GM18867 (cell line): ENCODE measurements around the gene ANG.
"Not testable (repeated sequence)": the region's sequence is repeated elsewhere in the genome, so short reads cannot be mapped to it uniquely, and the experiment has no call there.

Experiments used
- ATAC-seq: cut with Tn5 transposase; IDR thresholded peaks from one replicate; pipeline ENCODE4 v1.9.1; 2021; ENCODE audit warnings: mild to moderate bottlenecking, moderate library complexity; ENCODE audit not compliant: unreplicated experiment

Gene ANG

DNA sequence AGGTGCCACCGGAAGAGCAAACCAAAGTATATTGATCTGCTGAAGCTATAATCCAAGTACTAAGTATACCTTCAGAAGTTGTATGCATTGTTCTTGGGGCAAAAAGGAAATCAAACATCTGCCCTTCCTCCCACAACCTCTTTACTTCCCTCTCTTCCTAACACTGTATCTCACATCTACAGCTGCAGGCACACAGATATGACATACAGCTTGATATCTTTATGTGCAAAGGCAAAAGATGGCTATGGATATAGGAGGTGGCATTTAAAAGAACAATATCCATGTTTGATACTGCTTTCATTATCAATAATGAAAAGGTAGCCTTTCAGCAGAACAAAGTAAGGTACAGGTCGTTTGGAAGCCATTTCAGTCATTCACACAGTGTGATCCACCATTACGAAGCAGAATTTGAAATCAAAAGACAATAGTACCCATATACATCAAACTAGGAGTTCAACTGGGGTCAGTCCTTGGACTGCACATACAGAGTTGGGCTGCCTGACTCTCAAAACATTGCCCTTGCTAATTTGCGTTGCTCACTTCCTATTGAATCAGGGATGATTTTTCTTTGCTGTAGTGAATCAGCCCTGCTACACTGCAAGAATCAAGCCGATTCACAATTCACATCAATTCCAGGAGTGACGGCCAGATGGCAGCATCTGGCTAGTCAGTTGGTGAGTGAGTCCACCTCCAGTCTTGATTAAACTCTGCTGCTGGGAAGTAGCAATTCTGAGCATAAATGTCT is 8.9 kb downstream of the ANG start:
- no peak for ATAC-seq

DNA sequence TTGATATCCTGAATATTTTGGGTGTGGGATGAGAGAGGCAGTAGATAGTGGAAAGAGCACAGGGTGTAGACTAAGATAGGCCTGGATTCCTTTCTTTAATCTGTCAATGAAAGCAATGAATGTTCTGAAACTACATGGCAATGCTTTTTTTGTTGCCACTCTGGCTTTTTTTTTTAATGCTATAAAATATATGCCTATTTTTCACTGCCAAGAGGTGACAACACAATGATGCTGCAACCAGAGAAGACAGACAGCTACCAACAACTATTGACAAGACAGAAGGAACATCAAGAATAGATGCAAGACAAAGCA is 9.4 kb downstream of the ANG start:
- ATAC-seq: no peak

DNA sequence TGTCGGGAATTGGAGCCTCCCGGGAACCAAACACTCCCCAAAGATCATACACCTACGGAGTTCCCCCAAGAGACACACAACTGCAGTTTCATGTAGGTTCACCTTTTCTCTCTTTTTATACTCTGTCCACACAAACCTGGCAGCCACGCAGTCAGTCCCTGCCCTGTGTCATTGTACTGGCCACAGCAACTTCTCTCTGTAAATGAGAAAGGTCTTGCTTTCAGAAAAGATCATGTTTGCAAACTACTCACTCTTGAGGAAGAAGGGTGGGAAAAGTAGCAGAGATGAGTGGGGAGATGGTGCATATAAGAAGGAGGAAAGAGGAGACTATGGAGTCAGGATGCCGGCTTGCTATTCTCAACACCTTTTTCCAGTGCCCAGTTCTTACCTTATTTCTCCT is 10.4 kb downstream of the ANG start:
- ATAC-seq: no peak

DNA sequence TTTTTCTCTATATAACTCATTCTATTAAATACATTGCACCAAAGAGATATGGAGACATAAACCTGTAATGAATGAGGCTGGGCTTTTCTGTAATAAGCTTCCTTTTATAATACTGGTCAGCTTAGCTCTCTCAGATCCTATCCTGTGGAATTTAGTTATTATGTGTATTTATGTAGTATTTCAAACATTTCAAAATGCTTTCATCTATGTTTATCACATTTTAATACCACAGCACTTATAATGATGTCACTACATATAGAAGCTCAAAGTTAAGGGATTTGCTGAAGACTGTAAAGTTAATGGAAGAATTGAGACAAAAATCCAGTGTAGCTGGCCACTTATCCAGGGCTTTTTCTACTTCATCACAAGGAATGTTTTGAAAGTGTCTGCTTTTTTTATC is 11.4 kb downstream of the ANG start:
- no peak for ATAC-seq

DNA sequence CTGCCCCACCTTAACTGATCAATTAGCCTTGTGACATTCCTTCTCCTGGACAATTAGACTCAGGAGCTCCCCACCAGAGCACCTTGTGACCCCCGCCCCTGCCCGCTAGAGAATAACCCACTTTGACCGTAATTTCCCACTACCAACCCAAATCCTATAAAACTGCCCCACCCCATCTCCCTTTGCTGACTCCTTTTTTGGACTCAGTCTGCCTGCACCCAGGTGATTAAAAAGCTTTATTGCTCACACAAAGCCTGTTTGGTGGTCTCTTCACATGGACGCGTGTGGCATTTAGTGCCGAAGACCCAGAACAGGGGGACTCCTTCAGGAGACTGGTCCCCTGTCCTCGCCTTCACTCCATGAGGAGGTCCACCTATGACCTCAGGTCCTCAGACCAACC is 12.4 kb downstream of the ANG start:
- not testable (repeated sequence) for ATAC-seq

DNA sequence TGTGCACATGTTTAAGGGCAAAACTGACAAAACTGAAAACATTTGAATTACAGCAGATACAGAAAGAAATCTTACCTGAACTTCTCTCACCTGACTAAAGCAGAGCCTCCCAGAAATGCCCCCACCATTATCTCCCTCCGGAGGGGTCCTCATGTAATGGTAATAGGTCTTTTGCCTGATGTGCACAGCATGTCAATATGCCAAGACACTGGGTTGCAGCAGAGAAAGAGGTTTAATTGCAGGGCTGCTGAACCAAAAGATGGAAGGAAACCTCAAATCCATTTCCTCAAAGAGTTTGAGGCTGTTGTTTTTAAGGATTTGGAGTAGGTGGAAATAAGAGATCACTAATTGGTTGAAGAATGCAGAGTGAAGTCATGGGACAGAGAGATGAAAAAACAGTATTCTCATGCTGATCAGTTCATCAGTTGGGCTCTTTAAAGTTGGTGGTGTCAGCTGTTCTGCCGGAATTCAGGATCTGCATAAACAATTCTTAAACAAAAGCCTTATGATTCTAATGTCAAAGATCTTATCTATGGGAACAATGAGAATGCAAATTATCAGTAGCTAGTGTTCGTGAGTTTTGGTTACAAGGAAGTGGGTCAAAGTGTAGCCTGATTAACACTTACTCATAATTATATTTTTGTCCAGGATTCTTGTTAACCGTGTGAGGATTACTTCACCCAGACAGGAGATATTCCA is 18.2 kb downstream of the ANG start:
- no peak for ATAC-seq

DNA sequence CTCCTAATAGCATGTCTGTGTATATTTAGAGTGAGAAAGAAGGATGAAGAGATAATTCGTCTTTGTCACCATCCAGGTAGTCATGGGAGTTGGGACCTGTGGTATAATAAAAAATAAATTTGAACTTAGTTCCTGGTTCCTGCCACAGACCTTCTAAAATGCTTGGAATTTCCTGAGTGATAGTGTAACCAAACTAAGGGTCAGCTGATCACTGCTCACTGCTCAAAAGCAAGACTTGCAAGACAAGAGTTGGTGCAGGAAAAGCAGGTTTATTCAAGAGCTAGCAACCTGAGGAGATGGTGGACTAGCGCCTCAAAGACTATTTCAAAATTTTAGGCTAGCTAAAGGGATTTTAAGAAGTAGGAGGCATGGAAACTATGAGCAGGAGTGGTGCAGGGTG is 19.1 kb downstream of the ANG start:
- no peak for ATAC-seq

DNA sequence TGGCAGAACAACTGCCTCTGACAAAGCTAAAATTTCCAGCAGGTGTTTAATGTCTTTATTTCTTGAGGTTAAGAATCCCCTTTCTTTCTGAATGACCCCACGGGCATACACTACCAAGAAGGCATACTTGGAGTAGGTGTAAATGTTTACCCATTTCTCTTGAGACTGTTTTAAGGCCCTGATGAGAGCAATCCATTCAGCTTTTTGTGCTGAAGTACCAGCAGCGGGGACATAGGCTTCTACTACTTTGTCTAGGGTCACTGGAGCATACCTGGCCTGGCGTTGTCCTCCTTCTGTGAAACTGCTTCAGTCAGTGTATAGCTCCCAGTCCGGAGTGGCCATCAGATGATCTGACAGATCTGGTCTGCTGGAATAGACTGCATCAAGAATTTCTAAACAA is 22.7 kb downstream of the ANG start:
- no peak for ATAC-seq

DNA sequence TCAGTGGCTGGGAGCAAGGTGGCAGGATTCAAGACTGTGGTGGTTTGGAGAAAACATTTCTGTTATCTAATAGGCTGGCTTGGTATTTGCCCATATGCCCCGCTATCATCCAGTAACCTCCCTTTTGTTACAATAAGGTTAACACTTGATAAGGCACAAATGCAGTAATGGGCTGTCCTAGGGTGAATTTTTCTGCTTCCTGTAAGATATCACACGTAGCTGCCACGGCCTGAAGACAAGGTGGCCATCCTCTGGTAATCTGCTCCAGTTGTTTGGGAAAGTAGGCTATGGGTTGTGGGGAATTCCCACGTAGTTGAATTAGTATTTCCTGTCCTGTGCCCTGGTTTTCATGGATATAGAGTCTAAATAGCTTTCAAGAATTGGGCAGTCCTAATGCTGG is 23.1 kb downstream of the ANG start:
- no peak for ATAC-seq

DNA sequence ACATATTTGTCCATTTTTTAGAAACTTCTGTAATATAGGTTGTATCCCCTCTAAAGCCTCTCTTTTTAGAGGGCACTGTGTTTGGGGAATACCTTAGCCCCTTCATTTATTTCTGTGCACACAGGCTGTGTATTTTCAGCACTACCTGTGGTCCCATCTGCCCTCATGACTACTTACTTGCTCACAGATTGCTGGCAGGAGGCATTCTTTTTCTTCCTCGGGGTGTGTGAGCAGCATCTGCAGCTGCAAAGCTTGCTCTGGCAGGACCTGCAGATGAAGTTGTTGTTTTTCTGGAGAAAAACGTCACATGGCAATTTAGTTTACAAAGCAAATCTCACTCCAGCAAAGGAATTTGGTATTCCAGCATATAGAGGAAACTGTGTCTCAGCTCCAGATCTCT is 24.3 kb downstream of the ANG start:
- ATAC-seq: no peak

DNA sequence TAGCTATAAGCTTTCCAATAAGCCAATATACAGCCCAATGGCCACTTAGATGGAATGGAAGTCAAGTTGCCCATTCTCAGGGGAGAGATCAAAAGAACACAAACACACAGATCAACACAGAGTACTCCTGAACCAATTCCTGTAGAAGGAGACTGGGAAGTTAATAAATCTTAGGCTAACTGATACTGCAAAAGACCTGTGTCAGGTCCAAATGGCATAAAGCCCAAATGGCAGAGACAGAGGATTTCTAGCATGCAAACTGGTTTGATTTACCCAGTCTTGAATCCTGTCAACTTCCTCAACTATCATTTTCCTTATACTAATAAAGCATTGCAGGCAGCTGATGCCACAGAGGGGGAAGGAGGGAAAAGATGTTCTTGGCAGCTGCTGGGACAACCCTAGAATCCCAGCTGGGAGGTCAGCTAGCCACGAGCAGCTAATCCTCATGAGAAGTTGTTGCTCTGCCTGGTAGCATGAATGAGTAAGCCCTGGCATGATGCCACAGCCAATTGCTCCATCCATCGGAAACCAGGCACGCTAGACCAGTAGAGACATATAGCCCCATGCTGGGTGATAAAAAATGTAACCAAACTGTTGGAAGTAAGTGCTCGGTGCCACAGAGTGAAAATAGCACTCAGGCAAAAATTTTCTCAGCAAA is 26.2 kb downstream of the ANG start:
- no peak for ATAC-seq

DNA sequence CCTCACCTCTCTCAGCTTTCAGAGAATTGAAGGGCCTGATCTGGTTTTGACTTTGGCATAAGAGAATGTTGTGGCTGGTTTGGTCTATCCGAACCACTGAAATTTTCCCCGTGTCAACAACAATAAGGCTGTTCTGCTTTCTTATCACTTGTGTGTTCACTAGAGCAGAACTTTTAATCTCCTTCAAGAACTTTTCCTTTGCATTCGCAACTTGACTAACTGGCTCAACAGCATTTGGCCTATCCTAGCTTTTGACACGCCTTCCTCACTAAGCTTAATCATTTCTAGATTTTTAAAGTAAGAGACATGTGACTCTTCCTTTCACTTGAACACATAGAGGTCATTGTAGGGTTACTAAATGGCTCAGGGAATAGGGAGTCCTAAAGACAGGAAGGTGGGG is 31.2 kb downstream of the ANG start:
- ATAC-seq: no peak

DNA sequence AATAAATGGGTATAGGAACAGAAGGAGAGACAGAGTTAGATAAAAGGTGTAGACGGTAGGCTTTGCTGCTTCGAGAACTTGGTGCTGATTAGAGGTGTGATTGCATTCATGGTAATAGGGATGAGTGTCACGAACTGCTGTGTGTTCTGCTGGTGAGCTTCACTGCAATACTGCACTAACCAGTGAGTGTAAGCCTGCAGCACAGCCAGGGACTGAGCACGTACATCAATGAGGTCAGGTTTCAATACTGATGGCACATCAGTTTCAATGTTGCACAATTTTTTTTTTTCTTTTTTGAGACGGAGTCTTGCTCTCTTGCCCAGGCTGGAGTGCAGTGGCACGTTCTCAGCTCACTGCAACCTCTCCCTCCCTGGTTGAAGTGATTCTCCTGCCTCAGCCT is 32.2 kb downstream of the ANG start:
- ATAC-seq: no peak

DNA sequence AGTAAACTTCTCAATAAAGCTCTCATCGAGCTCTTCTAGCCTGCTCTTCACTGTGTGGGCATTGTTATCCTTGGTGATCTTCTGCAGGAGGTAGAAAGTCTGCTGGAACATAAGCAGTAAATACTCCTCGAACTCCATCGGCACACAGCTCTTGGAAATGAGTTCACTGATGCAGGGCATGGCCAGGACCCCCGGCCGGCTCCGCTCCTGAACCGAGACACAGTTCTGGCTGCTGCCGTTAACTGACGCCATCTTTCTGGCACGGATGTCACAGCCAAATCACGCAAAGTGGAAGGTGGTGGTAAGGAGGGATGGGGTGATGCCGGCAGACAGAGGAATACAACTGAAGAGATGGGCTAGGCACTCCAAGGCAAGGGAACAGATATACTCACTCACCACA is 33.5 kb downstream of the ANG start:
- no peak for ATAC-seq

DNA sequence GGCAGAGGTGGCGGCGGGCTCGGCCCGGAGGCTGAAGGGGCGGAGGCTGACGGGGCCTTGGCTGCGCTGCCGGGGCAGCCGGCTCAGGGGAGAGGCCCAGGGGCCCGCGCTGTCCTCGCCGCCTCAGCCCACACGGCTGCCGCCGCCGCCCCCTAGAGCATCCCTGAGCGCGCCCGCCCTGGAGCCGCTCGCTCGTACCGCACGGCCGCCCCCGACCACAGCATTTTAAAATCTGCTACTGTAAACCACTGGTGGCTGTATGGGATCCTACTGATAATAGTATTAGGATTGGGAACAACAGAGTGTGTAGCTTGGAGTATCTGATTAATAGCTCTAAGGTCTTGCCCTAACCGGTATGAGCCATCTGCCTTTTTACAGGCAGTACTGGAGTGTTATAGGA is 34.9 kb downstream of the ANG start:
- ATAC-seq: no peak

DNA sequence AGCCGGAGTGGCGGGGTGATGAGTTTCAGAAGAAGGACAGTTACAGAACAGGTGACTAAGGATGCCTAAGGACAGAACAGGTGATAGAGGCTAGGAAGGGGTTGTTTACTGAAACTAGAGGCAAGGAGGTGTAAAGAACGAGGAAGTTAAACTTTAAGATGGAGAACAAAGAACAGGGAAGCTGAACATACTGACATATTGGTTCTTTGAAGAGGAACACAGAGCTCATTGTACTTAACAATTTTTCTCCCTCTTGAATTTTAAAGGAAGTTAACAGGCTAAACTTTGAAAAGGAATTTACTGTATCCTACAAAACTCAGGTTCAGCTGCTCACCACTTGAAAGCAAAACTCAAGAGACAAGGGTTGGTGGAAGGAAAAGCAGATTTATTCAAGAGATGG is 37.6 kb downstream of the ANG start:
- not testable (repeated sequence) for ATAC-seq

DNA sequence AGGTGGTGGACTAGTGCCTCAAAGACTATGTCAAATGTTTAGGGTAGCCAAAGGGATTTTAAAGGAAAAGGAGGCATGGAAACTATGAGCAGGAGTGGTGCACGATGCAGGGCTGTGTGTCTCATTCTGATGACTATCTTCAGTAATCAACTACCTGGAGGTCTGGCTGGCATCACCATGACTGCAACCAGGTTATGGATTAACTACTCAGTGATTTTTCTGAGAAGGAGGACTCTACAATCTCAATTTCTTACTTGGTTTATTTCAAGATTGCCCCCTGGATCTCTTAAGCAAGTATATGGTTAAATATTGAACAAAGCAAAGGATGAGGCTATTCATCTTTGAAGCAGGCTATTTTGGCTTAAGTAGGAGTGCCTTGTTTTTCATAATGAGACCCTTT is 38.0 kb downstream of the ANG start:
- no peak for ATAC-seq

DNA sequence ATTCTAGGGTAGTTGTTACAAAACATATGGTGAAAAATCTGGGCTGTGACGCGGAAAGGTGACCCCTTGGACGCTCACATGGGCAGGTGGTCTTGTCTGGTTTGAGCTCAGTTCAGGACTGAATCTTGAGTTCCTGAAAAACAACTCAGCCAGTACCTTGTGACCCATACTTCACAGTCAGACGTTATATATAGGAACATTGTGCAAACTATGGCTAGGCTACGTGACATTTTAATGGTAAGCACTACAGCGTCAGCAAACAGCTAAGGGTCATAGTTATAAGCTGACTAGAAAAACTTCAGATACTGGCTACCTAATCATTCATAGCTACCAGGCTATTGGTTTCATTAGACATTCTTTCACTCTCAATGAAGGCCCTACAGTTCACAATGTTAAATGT is 42.3 kb downstream of the ANG start:
- ATAC-seq: no peak

DNA sequence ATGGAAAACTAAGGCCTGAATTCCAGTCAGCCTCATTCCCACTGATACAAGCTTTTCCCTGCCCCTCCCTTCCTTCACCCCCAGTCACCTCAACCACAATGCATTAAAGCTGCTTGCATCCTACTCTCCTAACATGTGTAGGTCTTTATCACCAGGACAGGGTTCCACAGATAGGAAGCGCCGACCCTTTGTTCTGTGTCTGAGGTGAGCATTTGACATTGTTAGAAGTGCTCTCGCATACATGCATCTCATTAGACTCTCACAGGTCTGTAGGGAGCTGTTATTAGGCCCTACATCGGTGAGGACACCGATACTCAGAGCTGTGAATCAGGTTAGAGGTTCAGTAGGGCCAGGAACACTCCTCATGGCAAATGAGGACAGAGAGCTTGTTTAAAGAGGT is 43.9 kb downstream of the ANG start:
- no peak for ATAC-seq

DNA sequence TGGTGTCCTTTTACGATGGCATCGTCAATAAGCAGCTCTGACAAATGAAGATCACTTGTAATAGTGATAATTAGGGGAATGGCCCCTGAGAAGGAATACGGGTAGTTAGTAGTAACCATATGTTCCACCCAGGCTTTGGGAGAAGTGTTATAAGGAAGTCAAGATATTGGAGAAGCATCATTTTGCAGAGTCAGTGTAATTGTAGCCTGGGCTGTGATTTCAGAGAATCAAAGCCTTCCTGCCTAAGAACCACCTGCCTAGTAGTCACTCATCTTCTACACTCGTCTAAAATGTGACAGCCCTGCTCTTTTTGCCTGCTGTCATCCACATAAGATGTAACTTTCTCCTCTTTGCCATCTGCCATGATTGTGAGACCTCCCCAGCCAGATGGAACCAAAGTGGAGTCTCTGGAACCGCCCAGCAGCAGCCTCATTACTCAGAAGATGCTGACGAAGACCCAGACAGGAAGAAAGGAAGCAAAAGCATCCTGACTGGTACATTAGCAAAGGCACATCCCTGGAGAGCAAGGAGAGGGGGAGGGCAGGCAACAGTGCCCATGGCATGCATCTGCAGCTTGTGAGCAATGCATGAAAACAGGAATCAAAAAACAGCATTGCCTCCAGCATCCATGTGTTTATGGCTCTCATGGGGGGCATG is 44.5 kb downstream of the ANG start:
- no peak for ATAC-seq

DNA sequence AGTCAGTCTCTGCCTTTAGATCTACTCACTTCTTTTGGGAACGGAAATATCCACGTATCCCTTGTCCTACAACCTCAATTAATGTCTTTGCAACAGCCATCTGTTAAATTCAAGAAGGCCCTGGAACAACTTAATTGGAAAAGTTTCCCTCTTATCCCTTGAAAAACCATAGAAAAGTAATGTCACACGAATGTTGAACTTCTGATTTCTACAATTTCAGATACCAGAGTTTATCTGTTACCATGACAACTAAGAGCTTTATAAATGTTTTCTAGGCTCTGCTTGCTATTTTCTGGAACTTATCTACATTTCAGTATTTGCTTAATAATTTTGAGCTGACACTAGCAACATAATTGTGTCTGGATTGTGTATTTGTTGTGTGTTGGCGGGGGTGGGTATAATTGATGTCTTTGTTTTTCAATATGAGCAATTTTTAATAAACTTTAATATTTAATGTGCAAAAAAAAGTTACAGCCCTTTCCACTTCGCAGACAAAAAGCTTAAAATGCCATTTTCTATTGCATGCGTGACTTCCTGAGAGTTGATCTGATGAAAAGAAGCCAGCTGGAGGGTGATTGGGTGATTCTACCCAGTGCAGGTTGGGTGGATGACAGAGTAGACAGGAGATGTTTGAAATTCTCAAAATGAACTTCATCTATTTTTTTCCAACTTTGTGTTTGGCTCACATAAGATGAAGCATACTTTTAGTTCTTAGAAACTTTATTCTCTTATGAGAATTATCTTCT is 45.3 kb downstream of the ANG start:
- ATAC-seq: no peak
